ENCODE measurements around the gene TP53I3.

The TP53I3 gene

DNA sequence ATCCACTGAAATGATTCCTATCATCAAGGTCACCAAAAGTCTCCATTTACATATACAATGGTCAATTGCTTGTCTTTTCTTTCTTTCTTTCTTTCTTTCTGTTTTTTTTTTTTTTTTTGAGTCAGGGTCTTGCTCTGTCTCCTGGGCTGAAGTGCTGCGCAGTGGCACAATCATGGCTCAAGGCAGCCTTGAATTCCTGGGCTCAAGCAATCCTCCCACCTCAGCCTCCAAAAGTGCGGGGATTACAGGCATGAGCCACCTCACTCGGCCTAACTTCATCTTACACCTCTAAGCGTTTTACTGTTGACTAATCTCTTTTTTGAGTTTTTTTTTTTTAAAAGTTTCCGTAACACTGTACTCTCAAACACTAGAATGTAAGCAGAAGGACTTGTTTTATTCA, 9.4 kb downstream of the TP53I3 start:
- TF ChIP-seq ARNT (IDR thresholded peaks at IDR 0.05) (no peak), SUZ12 (IDR thresholded peaks at IDR 0.05) (no peak), L3MBTL2 (conservative IDR thresholded peaks at IDR 0.05) (no peak), LEF1 (IDR thresholded peaks at IDR 0.05; ENCODE audit: borderline replicate concordance) (no peak), HDGF (IDR thresholded peaks at IDR 0.05; ENCODE audit: borderline replicate concordance) (no peak), NFRKB (IDR thresholded peaks at IDR 0.05) (no peak), CTBP1 (IDR thresholded peaks at IDR 0.05; ENCODE audit: borderline replicate concordance) (no peak), ZNF384 (IDR thresholded peaks at IDR 0.05) (no peak), FOXM1 (IDR thresholded peaks at IDR 0.05; ENCODE audit: borderline replicate concordance) (no peak), FOXK2 (IDR thresholded peaks at IDR 0.05) (no peak), BHLHE40 (IDR thresholded peaks at IDR 0.05; ENCODE audit: borderline replicate concordance) (no peak), FOXA1 (IDR thresholded peaks at IDR 0.05) (no peak), SP1 (IDR thresholded peaks at IDR 0.05) (no peak), ELF4 (IDR thresholded peaks at IDR 0.05) (no peak), TARDBP (IDR thresholded peaks at IDR 0.05) (no peak)
- TF ChIP-seq, protein P1, sequence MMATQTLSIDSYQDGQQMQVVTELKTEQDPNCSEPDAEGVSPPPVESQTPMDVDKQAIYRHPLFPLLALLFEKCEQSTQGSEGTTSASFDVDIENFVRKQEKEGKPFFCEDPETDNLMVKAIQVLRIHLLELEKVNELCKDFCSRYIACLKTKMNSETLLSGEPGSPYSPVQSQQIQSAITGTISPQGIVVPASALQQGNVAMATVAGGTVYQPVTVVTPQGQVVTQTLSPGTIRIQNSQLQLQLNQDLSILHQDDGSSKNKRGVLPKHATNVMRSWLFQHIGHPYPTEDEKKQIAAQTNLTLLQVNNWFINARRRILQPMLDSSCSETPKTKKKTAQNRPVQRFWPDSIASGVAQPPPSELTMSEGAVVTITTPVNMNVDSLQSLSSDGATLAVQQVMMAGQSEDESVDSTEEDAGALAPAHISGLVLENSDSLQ (IDR thresholded peaks at IDR 0.05): no peak
- ChIA-PET CTCF (interaction anchor here (0.5 kb wide), 1 partner anchor 251 kb away, joined by 4 read pairs; no protein-coding TSS in a partner anchor), POLR2A (interaction anchor here (1.6 to 2.4 kb wide), 5 partner anchors 9 to 135 kb away, joined by 5 to 27 read pairs (median 9); partner anchors contain the start of genes FKBP1B, UBXN2A and WDCP)
- DNase-seq (ENCODE audit: extremely low spot score): no peak

DNA sequence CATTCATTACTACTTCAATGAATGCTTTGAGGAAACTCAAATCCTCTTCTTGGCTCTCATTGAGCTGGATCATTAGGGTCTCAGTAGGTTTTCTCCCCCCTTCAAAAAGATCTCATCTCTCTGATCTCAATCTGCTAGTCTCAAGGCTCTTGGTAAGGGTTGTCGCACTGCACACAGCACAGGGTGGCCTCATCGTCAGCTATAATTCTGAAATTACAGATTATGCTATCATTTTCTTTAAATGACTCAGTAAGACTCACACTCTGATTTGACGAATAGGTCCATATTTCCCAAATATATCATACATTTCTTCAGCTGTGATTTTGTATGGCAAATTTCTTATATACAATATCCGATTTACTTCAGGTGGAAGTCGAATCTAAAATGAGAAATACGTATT, 10.8 kb downstream of the TP53I3 start:
- ChIA-PET CTCF (interaction anchor here (1.4 kb wide), 1 partner anchor 9 kb away, joined by 3 read pairs; no protein-coding TSS in a partner anchor), POLR2A (interaction anchor here (0.7 to 1.4 kb wide), 2 partner anchors 27 to 149 kb away, joined by 3 to 4 read pairs; partner anchors contain the start of gene WDCP)
- no peak for TF ChIP-seq FOXK2 (IDR thresholded peaks at IDR 0.05)
- DNase-seq (ENCODE audit: extremely low spot score): no peak

DNA sequence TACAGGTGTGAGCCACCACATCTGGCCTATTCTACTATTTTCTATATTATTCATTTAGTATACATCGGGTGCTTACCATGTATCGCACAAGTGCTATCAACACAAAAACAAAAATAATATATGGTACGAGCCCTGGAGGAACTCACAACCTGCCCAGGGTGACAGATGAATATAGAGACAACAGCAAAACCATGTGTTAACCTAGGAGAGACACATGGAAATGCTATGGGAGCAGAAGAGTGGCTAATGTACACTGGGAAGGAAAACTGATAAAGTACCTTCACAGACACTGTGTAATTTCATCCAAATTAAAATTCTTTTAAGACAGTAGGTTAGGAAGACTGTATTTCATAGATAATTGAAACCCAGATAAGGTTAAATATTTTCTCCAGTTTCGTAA, 12.4 kb downstream of the TP53I3 start:
- CTCF ChIA-PET: no interaction called here
- POLR2A ChIA-PET: no interaction called here
- DNase-seq (ENCODE audit: extremely low spot score): no peak
- TF ChIP-seq ARNT (IDR thresholded peaks at IDR 0.05) (no peak), ELF4 (IDR thresholded peaks at IDR 0.05) (no peak), LEF1 (IDR thresholded peaks at IDR 0.05; ENCODE audit: borderline replicate concordance) (no peak), TARDBP (IDR thresholded peaks at IDR 0.05) (no peak)

DNA sequence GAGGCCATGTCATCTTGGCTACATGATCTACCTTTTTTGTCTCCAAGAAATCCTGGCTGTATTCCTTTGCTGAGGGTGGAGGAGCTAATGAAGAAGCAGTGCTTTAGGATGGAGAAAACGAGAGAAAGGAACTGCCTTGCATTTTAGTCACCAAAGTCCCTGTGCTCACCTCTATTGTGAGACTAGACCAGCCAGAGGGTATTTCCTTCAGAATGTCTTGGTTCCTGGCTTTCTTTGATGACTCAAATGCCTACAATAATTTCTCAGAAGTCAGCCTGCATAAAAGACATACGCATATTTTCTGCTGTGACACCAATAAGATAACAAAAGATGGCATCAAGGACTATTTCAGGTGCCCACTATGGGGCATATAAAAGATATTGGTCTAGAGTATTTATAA, 19.3 kb downstream of the TP53I3 start:
- TF ChIP-seq ELF4 (IDR thresholded peaks at IDR 0.05): no peak
- TF ChIP-seq, protein P1 (IDR thresholded peaks at IDR 0.05): no peak
- no peak for TF ChIP-seq LEF1 (IDR thresholded peaks at IDR 0.05; ENCODE audit: borderline replicate concordance)
- no peak for TF ChIP-seq L3MBTL2 (conservative IDR thresholded peaks at IDR 0.05)
- no peak for TF ChIP-seq SP1 (IDR thresholded peaks at IDR 0.05)
- no peak for TF ChIP-seq NFRKB (IDR thresholded peaks at IDR 0.05)
- TF ChIP-seq TARDBP (IDR thresholded peaks at IDR 0.05): no peak
- no peak for TF ChIP-seq ZNF384 (IDR thresholded peaks at IDR 0.05)
- TF ChIP-seq CTBP1 (IDR thresholded peaks at IDR 0.05; ENCODE audit: borderline replicate concordance): no peak
- TF ChIP-seq BHLHE40 (IDR thresholded peaks at IDR 0.05; ENCODE audit: borderline replicate concordance): no peak
- TF ChIP-seq FOXM1 (IDR thresholded peaks at IDR 0.05; ENCODE audit: borderline replicate concordance): no peak
- TF ChIP-seq FOXA1 (IDR thresholded peaks at IDR 0.05): no peak
- no peak for TF ChIP-seq HDGF (IDR thresholded peaks at IDR 0.05; ENCODE audit: borderline replicate concordance)
- no peak for TF ChIP-seq FOXK2 (IDR thresholded peaks at IDR 0.05)
- TF ChIP-seq SUZ12 (IDR thresholded peaks at IDR 0.05): no peak
- DNase-seq (ENCODE audit: extremely low spot score): no peak
- ChIA-PET CTCF (interaction anchor here (0.7 kb wide), 1 partner anchor 285 kb away, joined by 3 read pairs; no protein-coding TSS in a partner anchor), POLR2A (interaction anchor here (3.1 to 3.4 kb wide), 2 partner anchors 11 to 18 kb away, joined by 13 to 16 read pairs; partner anchors contain the start of genes SF3B6 and WDCP)

DNA sequence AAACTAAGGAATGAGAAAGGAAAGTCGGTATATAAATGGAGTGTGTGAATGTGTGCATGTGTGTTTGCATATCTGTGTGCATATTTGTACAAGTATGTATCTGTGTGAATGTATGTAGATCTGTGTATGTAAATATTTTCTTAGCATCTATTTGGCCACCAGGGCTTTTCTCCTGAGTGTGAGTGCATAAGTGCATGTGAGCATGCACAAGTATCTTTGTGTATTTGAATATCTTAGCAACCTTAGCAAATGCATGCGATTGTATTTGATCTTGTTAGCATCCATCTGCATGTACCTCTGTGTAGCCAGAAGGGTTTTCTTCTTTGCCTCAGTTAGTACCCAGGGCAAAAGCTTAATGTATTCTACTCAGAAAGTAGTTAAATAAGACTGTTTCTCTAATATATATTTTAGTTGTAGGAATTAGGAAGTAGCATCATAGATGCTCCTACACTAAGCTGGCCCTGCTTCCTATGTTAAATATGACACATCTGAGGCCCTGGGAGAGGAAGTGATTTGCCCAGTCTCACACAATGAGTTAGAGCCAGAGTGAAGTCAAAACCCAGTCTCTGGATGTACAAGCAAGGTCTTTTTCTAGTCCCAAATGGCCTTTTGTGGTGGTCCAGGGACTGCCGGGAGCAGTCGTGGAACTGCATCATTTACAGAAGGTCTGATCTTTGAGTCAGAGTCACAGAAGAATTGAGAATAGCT, 25.9 kb downstream of the TP53I3 start:
- CTCF ChIA-PET: interaction anchor here (1.7 kb wide), 1 partner anchor 131 kb away, joined by 5 read pairs; the partner anchor contains the start of gene ATAD2B
- no peak for TF ChIP-seq ZNF384 (IDR thresholded peaks at IDR 0.05)
- no peak for TF ChIP-seq SUZ12 (IDR thresholded peaks at IDR 0.05)
- no peak for TF ChIP-seq L3MBTL2 (conservative IDR thresholded peaks at IDR 0.05)
- TF ChIP-seq SP1 (IDR thresholded peaks at IDR 0.05): no peak
- TF ChIP-seq ELF4 (IDR thresholded peaks at IDR 0.05): no peak
- DNase-seq (ENCODE audit: extremely low spot score): no peak
- POLR2A ChIA-PET: interaction anchor here (2.0 kb wide), 1 partner anchor 11 kb away, joined by 9 read pairs; the partner anchor contains the start of gene WDCP

DNA sequence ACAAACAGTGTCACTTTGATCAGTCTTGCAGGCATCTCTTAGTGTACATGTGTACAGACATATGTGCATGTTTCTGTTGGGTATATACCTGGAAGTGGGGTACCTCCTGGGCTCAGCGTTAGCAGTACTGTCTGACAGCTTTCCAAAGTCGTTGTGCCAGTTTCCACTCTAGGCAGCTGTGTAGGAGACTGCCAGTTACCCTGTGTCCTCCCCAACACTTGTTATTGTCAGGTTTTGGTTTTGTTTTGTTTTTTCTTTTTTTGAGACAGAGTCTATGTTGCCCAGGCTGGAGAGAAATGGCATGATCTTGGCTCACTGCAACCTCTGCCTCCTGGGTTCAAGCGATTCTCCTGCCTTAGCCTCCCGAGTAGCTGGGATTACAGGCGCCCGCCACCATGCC, 28.9 kb downstream of the TP53I3 start:
- ChIA-PET CTCF (no interaction called here), POLR2A (interaction anchor here (1.1 kb wide), 1 partner anchor 20 kb away, joined by 5 read pairs; the partner anchor contains the start of gene SF3B6)
- no peak for DNase-seq (ENCODE audit: extremely low spot score)
- TF ChIP-seq L3MBTL2 (conservative IDR thresholded peaks at IDR 0.05) (no peak), HDGF (IDR thresholded peaks at IDR 0.05; ENCODE audit: borderline replicate concordance) (no peak), LEF1 (IDR thresholded peaks at IDR 0.05; ENCODE audit: borderline replicate concordance) (no peak), FOXA1 (IDR thresholded peaks at IDR 0.05) (no peak), BHLHE40 (IDR thresholded peaks at IDR 0.05; ENCODE audit: borderline replicate concordance) (no peak), TARDBP (IDR thresholded peaks at IDR 0.05) (no peak), SP1 (IDR thresholded peaks at IDR 0.05) (no peak), FOXK2 (IDR thresholded peaks at IDR 0.05) (no peak), ARNT (IDR thresholded peaks at IDR 0.05) (no peak), FOXM1 (IDR thresholded peaks at IDR 0.05; ENCODE audit: borderline replicate concordance) (no peak), ZNF384 (IDR thresholded peaks at IDR 0.05) (no peak), CTBP1 (IDR thresholded peaks at IDR 0.05; ENCODE audit: borderline replicate concordance) (no peak), NFRKB (IDR thresholded peaks at IDR 0.05) (no peak), ELF4 (IDR thresholded peaks at IDR 0.05) (no peak), SUZ12 (IDR thresholded peaks at IDR 0.05) (no peak)
- TF ChIP-seq, protein P1 (IDR thresholded peaks at IDR 0.05): no peak

Data from HEK293T (cell line).